ENCODE measurements around the gene GGA2. TPM values are rescaled to one million over a fixed set of nuclear protein-coding genes. Genes with fewer than 3 reads are reported as not detected.

Gene GGA2
- total RNA-seq, 1 experiment from 2014 or later: 92.7 TPM

- intact Hi-C loops (cut with micrococcal nuclease; ENCODE audit: unreplicated experiment): no loop called here
- Histone ChIP-seq H3K36me3 (ENCODE audit: control insufficient read depth, insufficient read depth, low read length) (no peaks in the 10 kb centered on the region; the same call in none of the 2 replicates), H3K4me1 (no peaks in the 10 kb centered on the region), H3K27me3 (replicated peaks; ENCODE audit: control insufficient read depth, insufficient read depth, low read length) (no peaks in the 10 kb centered on the region), H3K4me3 (ENCODE audit: low read depth, low read length) (no peak overlapping the region), H3K9me3 (no peaks in the 10 kb centered on the region)
- DNase-seq: no peak
- Mint-ChIP-seq H3K36me3 (ENCODE audit: insufficient read depth, unreplicated experiment) (peaks cover 19% of the 10 kb centered on the region), H3K9me3 (ENCODE audit: unreplicated experiment) (no peaks in the 10 kb centered on the region), H3K4me1 (ENCODE audit: low read depth, unreplicated experiment) (no peaks in the 10 kb centered on the region), H3K27me3 (ENCODE audit: insufficient read depth, unreplicated experiment) (no peaks in the 10 kb centered on the region), H3K27ac (ENCODE audit: unreplicated experiment) (no peak overlapping the region), H3K4me3 (ENCODE audit: unreplicated experiment) (no peak overlapping the region)
- ChIA-PET POLR2A (no interaction called here), CTCF (no interaction called here)
- no peak for TF ChIP-seq CTCF (IDR thresholded peaks at IDR 0.05; ENCODE audit: insufficient read depth in 1 of 2, low read depth in 1 of 2, low read length in 1 of 2, severe bottlenecking in 1 of 2, unreplicated experiment in 1 of 2)
- BruUV-seq (replicated peaks): no TSS peak
Observed at GRCh38 chr16:23530062-23530461, 19.8 kb upstream of the GGA2 start.

- BruUV-seq (replicated peaks): no TSS peak
- no peaks in the 10 kb centered on the region for H3K27me3 ChIP-seq (replicated peaks; ENCODE audit: control insufficient read depth, insufficient read depth, low read length)
- no peak overlapping the region for H3K27ac Mint-ChIP-seq (ENCODE audit: unreplicated experiment)
- no peaks in the 10 kb centered on the region for H3K4me1 ChIP-seq
- no peak overlapping the region for H3K4me3 ChIP-seq (ENCODE audit: low read depth, low read length)
- H3K9me3 ChIP-seq: no peaks in the 10 kb centered on the region
- no peaks in the 10 kb centered on the region for H3K4me1 Mint-ChIP-seq (ENCODE audit: low read depth, unreplicated experiment)
- no peak overlapping the region for H3K4me3 Mint-ChIP-seq (ENCODE audit: unreplicated experiment)
- peaks cover 16% of the 10 kb centered on the region for H3K36me3 Mint-ChIP-seq (ENCODE audit: insufficient read depth, unreplicated experiment)
- H3K9me3 Mint-ChIP-seq (ENCODE audit: unreplicated experiment): no peaks in the 10 kb centered on the region
- no peaks in the 10 kb centered on the region; the same call in 1 of the 2 replicates for H3K36me3 ChIP-seq (ENCODE audit: control insufficient read depth, insufficient read depth, low read length)
- no peak for TF ChIP-seq CTCF (IDR thresholded peaks at IDR 0.05; ENCODE audit: insufficient read depth in 1 of 2, low read depth in 1 of 2, low read length in 1 of 2, severe bottlenecking in 1 of 2, unreplicated experiment in 1 of 2)
- intact Hi-C loops (cut with micrococcal nuclease; ENCODE audit: unreplicated experiment): no loop called here
- H3K27me3 Mint-ChIP-seq (ENCODE audit: insufficient read depth, unreplicated experiment): no peaks in the 10 kb centered on the region
- ChIA-PET POLR2A (no interaction called here), CTCF (no interaction called here)
- DNase-seq: no peak
Observed at GRCh38 chr16:23528644-23529310, 18.5 kb upstream of the GGA2 start.

DNA sequence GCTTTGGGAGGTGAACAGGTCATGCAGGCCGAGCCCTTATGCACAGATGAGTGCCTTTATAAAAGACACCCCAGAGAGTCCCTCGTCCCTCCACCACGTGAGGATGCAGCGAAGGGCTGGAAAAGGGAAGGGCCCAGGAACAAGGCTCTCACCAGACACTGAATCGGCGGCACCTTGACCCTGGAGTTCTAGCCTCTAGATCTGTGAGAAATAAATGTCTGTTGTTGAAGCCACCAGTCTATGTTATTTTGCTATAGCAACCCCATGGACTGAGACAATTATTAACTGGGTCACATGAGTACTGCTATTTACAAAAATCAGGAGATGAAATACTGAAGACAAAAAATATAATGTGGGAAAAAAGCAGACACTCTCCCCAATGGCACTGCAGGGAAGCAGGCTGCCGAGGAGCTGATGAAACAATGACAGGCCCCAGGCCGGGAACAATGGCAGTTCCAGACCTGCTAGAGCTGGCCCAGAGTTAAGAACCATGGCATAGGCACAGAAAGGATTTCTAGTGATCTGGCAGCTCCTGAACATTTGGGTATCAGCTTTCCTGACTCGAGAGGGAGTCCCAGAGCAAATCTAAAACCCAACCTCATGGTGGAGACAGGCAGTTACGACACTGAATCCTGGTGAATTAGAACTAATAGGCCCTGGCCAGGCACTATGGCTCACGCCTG, 17.8 kb upstream of the GGA2 start:
- ChIA-PET POLR2A (no interaction called here), CTCF (no interaction called here)
- H3K27ac Mint-ChIP-seq (ENCODE audit: unreplicated experiment): no peak overlapping the region
- Histone ChIP-seq H3K4me1 (no peaks in the 10 kb centered on the region), H3K9me3 (no peaks in the 10 kb centered on the region), H3K27me3 (replicated peaks; ENCODE audit: control insufficient read depth, insufficient read depth, low read length) (no peaks in the 10 kb centered on the region), H3K4me3 (ENCODE audit: low read depth, low read length) (no peak overlapping the region), H3K36me3 (ENCODE audit: control insufficient read depth, insufficient read depth, low read length) (no peaks in the 10 kb centered on the region; the same call in 1 of the 2 replicates)
- no peak for TF ChIP-seq CTCF (IDR thresholded peaks at IDR 0.05; ENCODE audit: insufficient read depth in 1 of 2, low read depth in 1 of 2, low read length in 1 of 2, severe bottlenecking in 1 of 2, unreplicated experiment in 1 of 2)
- H3K4me1 Mint-ChIP-seq (ENCODE audit: low read depth, unreplicated experiment): no peaks in the 10 kb centered on the region
- H3K4me3 Mint-ChIP-seq (ENCODE audit: unreplicated experiment): no peak overlapping the region
- peaks cover 15% of the 10 kb centered on the region for H3K36me3 Mint-ChIP-seq (ENCODE audit: insufficient read depth, unreplicated experiment)
- no peak for DNase-seq
- H3K9me3 Mint-ChIP-seq (ENCODE audit: unreplicated experiment): no peaks in the 10 kb centered on the region
- BruUV-seq (replicated peaks): no TSS peak
- intact Hi-C loops (cut with micrococcal nuclease; ENCODE audit: unreplicated experiment): no loop called here
- H3K27me3 Mint-ChIP-seq (ENCODE audit: insufficient read depth, unreplicated experiment): no peaks in the 10 kb centered on the region
